WTC11 (cell line): Measurements from ENCODE around the gene MTA3. TPM values are rescaled to one million over a fixed set of nuclear protein-coding genes. Genes with fewer than 3 reads are reported as not detected.

Source experiments
- ATAC-seq: fragments of 200-7000 bp; cut with Tn5 transposase; 2 replicates; pipeline ENCODE4 v1.10.0; 2021; ENCODE audit warnings: mild to moderate bottlenecking, moderate library complexity
- CTCF ChIA-PET: fragments of 300-600 bp; sonication (Branson Sonifier 250); formaldehyde crosslinking; loops from one replicate; lab custom pipeline; 2021; ENCODE audit warnings: antibody characterized with exemption; lab: Charles Lee
- POLR2A ChIA-PET: fragments of 350-600 bp; sonication (Branson Sonifier 250); formaldehyde crosslinking; loops from one replicate; lab custom pipeline; 2021; ENCODE audit warnings: antibody characterized with exemption; lab: Charles Lee
- DNase-seq: peaks from one replicate; pipeline ENCODE4 v3.0.0; 2021; ENCODE audit warnings: low spot score
- H3K27ac Mint-ChIP-seq: 2 replicates; pipeline ENCODE4 v1.8.0; 2021; ENCODE audit warnings: mixed read lengths
- H3K27me3 Mint-ChIP-seq: 2 replicates; pipeline ENCODE4 v1.8.0; 2021; ENCODE audit warnings: low read depth, mild to moderate bottlenecking, moderate library complexity, mixed read lengths
- H3K36me3 Mint-ChIP-seq: 2 replicates; pipeline ENCODE4 v1.8.0; 2021; ENCODE audit warnings: mixed read lengths
- H3K4me1 Mint-ChIP-seq: 2 replicates; pipeline ENCODE4 v1.8.0; 2022; ENCODE audit warnings: mixed read lengths
- H3K4me3 Mint-ChIP-seq: 2 replicates; pipeline ENCODE4 v1.8.0; 2021; ENCODE audit warnings: mild to moderate bottlenecking, moderate library complexity, mixed read lengths
- H3K9me3 Mint-ChIP-seq: 2 replicates; pipeline ENCODE4 v1.8.0; 2021; ENCODE audit warnings: mixed read lengths
- AR ChIP-seq: fragments of 250-450 bp; sonication (Bioruptor Pico); IDR thresholded peaks from 2 replicates; pipeline ENCODE4 v1.9.0; 2021; ENCODE audit warnings: mild to moderate bottlenecking
- CDX4 ChIP-seq: fragments of 250-450 bp; sonication (Bioruptor Pico); IDR thresholded peaks from 2 replicates; pipeline ENCODE4 v1.9.0; 2021; ENCODE audit warnings: moderate library complexity, mild to moderate bottlenecking, inconsistent platforms, borderline replicate concordance
- E2F5 ChIP-seq: sonication (generic); formaldehyde crosslinking; IDR thresholded peaks from 2 replicates; pipeline ENCODE4 v1.8.1; 2022; ENCODE audit warnings: mild to moderate bottlenecking, moderate library complexity, missing genetic modification reagents
- ELF4 ChIP-seq: sonication (generic); formaldehyde crosslinking; IDR thresholded peaks from 2 replicates; pipeline ENCODE4 v1.8.1; 2022; ENCODE audit warnings: low read depth, mild to moderate bottlenecking, moderate library complexity, missing genetic modification reagents
- ESRRA ChIP-seq: sonication (generic); formaldehyde crosslinking; IDR thresholded peaks from 2 replicates; pipeline ENCODE4 v1.8.1; 2022; ENCODE audit warnings: mild to moderate bottlenecking, missing genetic modification reagents, borderline replicate concordance
- ETV6 ChIP-seq: sonication (generic); formaldehyde crosslinking; IDR thresholded peaks from 2 replicates; pipeline ENCODE4 v1.8.1; 2022; ENCODE audit warnings: mild to moderate bottlenecking, missing genetic modification reagents
- FOXJ3 ChIP-seq: sonication (generic); formaldehyde crosslinking; IDR thresholded peaks from 2 replicates; pipeline ENCODE4 v1.9.0; 2021; ENCODE audit warnings: missing genetic modification reagents, mild to moderate bottlenecking, borderline replicate concordance
- GTF2I ChIP-seq: fragments of 250-450 bp; sonication (Bioruptor Pico); conservative IDR thresholded peaks from 2 replicates; pipeline ENCODE4 v1.4.0; 2021; ENCODE audit warnings: mild to moderate bottlenecking
- HMGA2 ChIP-seq: fragments of 250-450 bp; sonication (Bioruptor Pico); IDR thresholded peaks from 2 replicates; pipeline ENCODE4 v1.4.0; 2021; ENCODE audit warnings: mild to moderate bottlenecking, moderate library complexity
- JAZF1 ChIP-seq: fragments of 250-450 bp; sonication (Bioruptor Pico); IDR thresholded peaks from 2 replicates; pipeline ENCODE4 v1.9.0; 2021; ENCODE audit warnings: moderate library complexity, mild to moderate bottlenecking, inconsistent platforms
- MXD4 ChIP-seq: fragments of 250-450 bp; sonication (Bioruptor Pico); IDR thresholded peaks from 2 replicates; pipeline ENCODE4 v1.8.0; 2021; ENCODE audit warnings: mild to moderate bottlenecking, moderate library complexity, borderline replicate concordance
- NFATC4 ChIP-seq: fragments of 250-450 bp; sonication (Bioruptor Pico); IDR thresholded peaks from 2 replicates; pipeline ENCODE4 v1.9.0; 2021; ENCODE audit warnings: mild to moderate bottlenecking
- NR3C1 ChIP-seq: sonication (generic); formaldehyde crosslinking; conservative IDR thresholded peaks from 2 replicates; pipeline ENCODE4 v1.8.1; 2023; ENCODE audit warnings: low read depth, mild to moderate bottlenecking, missing genetic modification reagents
- RELA ChIP-seq: sonication (generic); formaldehyde crosslinking; IDR thresholded peaks from 2 replicates; pipeline ENCODE4 v1.8.1; 2022; ENCODE audit warnings: missing genetic modification reagents, mild to moderate bottlenecking, borderline replicate concordance
- SMAD4 ChIP-seq: sonication (generic); formaldehyde crosslinking; IDR thresholded peaks from 2 replicates; pipeline ENCODE4 v1.8.0; 2022; ENCODE audit warnings: mild to moderate bottlenecking, missing genetic modification reagents
- STAT6 ChIP-seq: sonication (generic); formaldehyde crosslinking; conservative IDR thresholded peaks from 2 replicates; pipeline ENCODE4 v1.8.1; 2023; ENCODE audit warnings: mild to moderate bottlenecking, low read depth, missing genetic modification reagents, moderate library complexity
- TEAD1 ChIP-seq: sonication (generic); formaldehyde crosslinking; IDR thresholded peaks from 2 replicates; pipeline ENCODE4 v1.8.0; 2022; ENCODE audit warnings: mild to moderate bottlenecking, missing genetic modification reagents
- USF2 ChIP-seq: sonication (generic); formaldehyde crosslinking; IDR thresholded peaks from 2 replicates; pipeline ENCODE4 v1.8.1; 2023; ENCODE audit warnings: mild to moderate bottlenecking, missing genetic modification reagents, moderate library complexity
- ZBTB43 ChIP-seq: sonication (generic); formaldehyde crosslinking; IDR thresholded peaks from 2 replicates; pipeline ENCODE4 v1.8.1; 2023; ENCODE audit warnings: mild to moderate bottlenecking, missing genetic modification reagents
- ZNF138 ChIP-seq: sonication (generic); formaldehyde crosslinking; conservative IDR thresholded peaks from 2 replicates; pipeline ENCODE4 v1.8.1; 2022; ENCODE audit warnings: mild to moderate bottlenecking, moderate library complexity, missing genetic modification reagents
- ZNF219 ChIP-seq: sonication (generic); formaldehyde crosslinking; IDR thresholded peaks from 2 replicates; pipeline ENCODE4 v1.8.0; 2023; ENCODE audit warnings: missing genetic modification reagents, mild to moderate bottlenecking, borderline replicate concordance
- ZNF425 ChIP-seq: fragments of 250-450 bp; sonication (Bioruptor Pico); conservative IDR thresholded peaks from 2 replicates; pipeline ENCODE4 v1.9.0; 2021; ENCODE audit warnings: mild to moderate bottlenecking
- total RNA-seq: library from RNA; stranded (reverse); gene quantifications from 3 replicates; pipeline ENCODE4 v1.2.3, GENCODE V29; 2021

MTA3 gene
- total RNA-seq, 1 experiment from 2014 or later = 153 TPM

- no peak for TF ChIP-seq STAT6 (CRISPR knock-in tag)
- no peak for TF ChIP-seq HMGA2
- no peak for TF ChIP-seq AR
- TF ChIP-seq ELF4 (CRISPR knock-in tag) = no peak
These were observed 95.4 kb downstream of the MTA3 start (continued) for GRCh38 chr2:42663828-42664227.

GRCh38 chr2:42673989-42674579 lies 105.7 kb downstream of the MTA3 start:
- ChIA-PET CTCF (interaction anchor here (1.2 to 4.2 kb wide), 2 partner anchors 10 to 113 kb away, joined by 3 to 23 read pairs; no protein-coding TSS in a partner anchor), POLR2A (interaction anchor here (0.7 kb wide), 1 partner anchor 15 kb away, joined by 3 read pairs; no protein-coding TSS in a partner anchor)
- Mint-ChIP-seq H3K4me3 (no peak overlapping the region), H3K27me3 (no peaks in the 10 kb centered on the region), H3K27ac (peak overlapping the region; percentile 54; the same call in 1 of the 2 replicates), H3K36me3 (peaks cover 30% of the 10 kb centered on the region), H3K9me3 (peaks cover 4% of the 10 kb centered on the region; the same call in 1 of the 2 replicates), H3K4me1 (peaks cover 21% of the 10 kb centered on the region)
- ATAC-seq (no peak), DNase-seq (no peak)
- TF ChIP-seq CDX4 (CRISPR knock-in tag) = no peak
- TF ChIP-seq ZNF138 (CRISPR knock-in tag) = no peak
- TF ChIP-seq SMAD4 (CRISPR knock-in tag) = no peak
- no peak for TF ChIP-seq NR3C1 (CRISPR knock-in tag)
- no peak for TF ChIP-seq ESRRA (CRISPR knock-in tag)
- TF ChIP-seq GTF2I (CRISPR knock-in tag) = no peak
- TF ChIP-seq TEAD1 (CRISPR knock-in tag) = no peak
- no peak for TF ChIP-seq E2F5 (CRISPR knock-in tag)
- TF ChIP-seq MXD4 = no peak
- TF ChIP-seq FOXJ3 (CRISPR knock-in tag) = no peak

GRCh38 chr2:42675815-42676214 lies 107.4 kb downstream of the MTA3 start:
- H3K4me1 Mint-ChIP-seq = peaks cover 14% of the 10 kb centered on the region
- H3K27ac Mint-ChIP-seq = no peak overlapping the region
- no peak overlapping the region for H3K4me3 Mint-ChIP-seq
- CTCF ChIA-PET = interaction anchor here (4.2 kb wide), 1 partner anchor 12 kb away, joined by 23 read pairs; no protein-coding TSS in a partner anchor
- H3K36me3 Mint-ChIP-seq = peaks cover 32% of the 10 kb centered on the region
- no peak for ATAC-seq
- H3K9me3 Mint-ChIP-seq = peaks cover 4% of the 10 kb centered on the region; the same call in 1 of the 2 replicates
- no peak for DNase-seq
- POLR2A ChIA-PET = no interaction called here
- no peaks in the 10 kb centered on the region for H3K27me3 Mint-ChIP-seq
- no peak for TF ChIP-seq RELA (CRISPR knock-in tag)
- no peak for TF ChIP-seq NR3C1 (CRISPR knock-in tag)
- no peak for TF ChIP-seq ZBTB43 (CRISPR knock-in tag)
- TF ChIP-seq ETV6 (CRISPR knock-in tag) = no peak
- TF ChIP-seq JAZF1 (CRISPR knock-in tag) = no peak
- TF ChIP-seq ZNF219 (CRISPR knock-in tag) = no peak
- TF ChIP-seq NFATC4 (CRISPR knock-in tag) = no peak
- no peak for TF ChIP-seq USF2
- no peak for TF ChIP-seq ZNF425 (CRISPR knock-in tag)
